SJCRH30 (cell line): ENCODE measurements around the gene EAF2. TPM values are rescaled to one million over a fixed set of nuclear protein-coding genes. Genes with fewer than 3 reads are reported as not detected.

Experiments used
- total RNA-seq: library from RNA; depleted of rRNA; stranded (reverse); fragments of >200 nt; shearing (Covaris generic); gene quantifications from 2 replicates; pipeline ENCODE4 v1.2.3, GENCODE V29; 2014; rRNA removed

The EAF2 gene
- total RNA-seq, 1 experiment from 2014 or later: 10.5 TPM

Other genes starting within 250 kb of the EAF2 start
- 0.02 and 0.03 TPM in 2 replicates for gene FBXO40, start 241.8 kb upstream of the EAF2 start, total RNA-seq
- 0.68 and 1.9 TPM in 2 replicates for gene HCLS1, start 174.3 kb upstream of the EAF2 start, total RNA-seq
- gene GOLGB1, start 85.5 kb upstream of the EAF2 start, total RNA-seq: 31.6 and 33.9 TPM in 2 replicates
- 43.0 and 51.7 TPM in 2 replicates for gene IQCB1, start 149 bp upstream of the EAF2 start, total RNA-seq
- 0.79 and 0.86 TPM in 2 replicates for gene SLC15A2, start 59.2 kb downstream of the EAF2 start, total RNA-seq
- gene ILDR1, start 187.0 kb downstream of the EAF2 start, total RNA-seq: not detected in 2 replicates
- gene CD86, start 220.2 kb downstream of the EAF2 start, total RNA-seq: not detected in 2 replicates